Tibial artery (tissue), 4 donors: ENCODE measurements around the gene MARVELD1.

Experiments
- DNase-seq, 2 donors: peaks; one replicate each; pipeline ENCODE4 v3.0.0-alpha.2; 2019
- H3K27ac ChIP-seq, 2 donors: fragments of 200-600 bp; sonication (generic) in 1 of 2; 1 replicate in 1 of 2; 2 replicates in 1 of 2; pipeline ENCODE4 v1.5.1; 2018 to 2019; ENCODE audit warnings: mild to moderate bottlenecking in 1 of 2
- H3K27me3 ChIP-seq, 2 donors: fragments of 200-600 bp; sonication (generic) in 1 of 2; one replicate each; pipeline versions ENCODE4 v1.5.1 to v1.6.0; 2016 to 2019
- H3K36me3 ChIP-seq, 3 donors: fragments of 200-600 bp; sonication (generic) in 2 of 3; one replicate each; pipeline ENCODE4 v1.5.1; 2016 to 2019; ENCODE audit warnings: mild to moderate bottlenecking in 2 of 3
- H3K4me1 ChIP-seq, 4 donors: fragments of 200-600 bp; sonication (generic) in 2 of 4; 1 replicate in 3 of 4; 2 replicates in 1 of 4; pipeline ENCODE4 v1.5.1; 2016 to 2019
- H3K4me3 ChIP-seq, 2 donors: fragments of 200-600 bp; sonication (generic) in 1 of 2; 1 replicate in 1 of 2; 2 replicates in 1 of 2; pipeline ENCODE4 v1.5.1; 2018 to 2019; ENCODE audit warnings: mild to moderate bottlenecking in 2 of 2
- H3K9me3 ChIP-seq, 3 donors: fragments of 200-600 bp; sonication (generic) in 1 of 3; one replicate each; pipeline ENCODE4 v1.5.1; 2016 to 2019
- intact Hi-C: fragments of 100-400 bp; cut with DNase I; formaldehyde crosslinking; loops from one replicate; pipeline ENCODE4 v1.15.0; 2023; ENCODE audit warnings: low total_unique reads
- TF ChIP-seq, protein P1 (sequence below), 2 experiments: fragments of 200-600 bp in 1 of 2; fragments of 450-650 bp in 1 of 2; IDR thresholded peaks; one replicate each; pipeline ENCODE4 v1.5.1; 2017 to 2019; ENCODE audit warnings: antibody characterized with exemption in 2 of 2, mild to moderate bottlenecking in 1 of 2, moderate library complexity in 1 of 2

Gene MARVELD1

GRCh38 chr10:97736403-97736901, 22.9 kb downstream of the MARVELD1 start:
- H3K27ac ChIP-seq: peak overlapping the region; percentile 92 to 94
- peaks cover 0 to 33% (median 23%) of the 10 kb centered on the region in 4 donors for H3K4me1 ChIP-seq
- H3K27me3 ChIP-seq: no peaks in the 10 kb centered on the region
- intact Hi-C loops: no loop called here
- peaks cover 8 to 23% (median 11%) of the 10 kb centered on the region in 3 donors for H3K36me3 ChIP-seq
- no peaks in the 10 kb centered on the region for H3K9me3 ChIP-seq
- TF ChIP-seq, protein P1, sequence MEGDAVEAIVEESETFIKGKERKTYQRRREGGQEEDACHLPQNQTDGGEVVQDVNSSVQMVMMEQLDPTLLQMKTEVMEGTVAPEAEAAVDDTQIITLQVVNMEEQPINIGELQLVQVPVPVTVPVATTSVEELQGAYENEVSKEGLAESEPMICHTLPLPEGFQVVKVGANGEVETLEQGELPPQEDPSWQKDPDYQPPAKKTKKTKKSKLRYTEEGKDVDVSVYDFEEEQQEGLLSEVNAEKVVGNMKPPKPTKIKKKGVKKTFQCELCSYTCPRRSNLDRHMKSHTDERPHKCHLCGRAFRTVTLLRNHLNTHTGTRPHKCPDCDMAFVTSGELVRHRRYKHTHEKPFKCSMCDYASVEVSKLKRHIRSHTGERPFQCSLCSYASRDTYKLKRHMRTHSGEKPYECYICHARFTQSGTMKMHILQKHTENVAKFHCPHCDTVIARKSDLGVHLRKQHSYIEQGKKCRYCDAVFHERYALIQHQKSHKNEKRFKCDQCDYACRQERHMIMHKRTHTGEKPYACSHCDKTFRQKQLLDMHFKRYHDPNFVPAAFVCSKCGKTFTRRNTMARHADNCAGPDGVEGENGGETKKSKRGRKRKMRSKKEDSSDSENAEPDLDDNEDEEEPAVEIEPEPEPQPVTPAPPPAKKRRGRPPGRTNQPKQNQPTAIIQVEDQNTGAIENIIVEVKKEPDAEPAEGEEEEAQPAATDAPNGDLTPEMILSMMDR (IDR thresholded peaks at IDR 0.05): no peak
- DNase-seq: no peak
- H3K4me3 ChIP-seq: peak overlapping the region; percentile 86 to 93

DNA sequence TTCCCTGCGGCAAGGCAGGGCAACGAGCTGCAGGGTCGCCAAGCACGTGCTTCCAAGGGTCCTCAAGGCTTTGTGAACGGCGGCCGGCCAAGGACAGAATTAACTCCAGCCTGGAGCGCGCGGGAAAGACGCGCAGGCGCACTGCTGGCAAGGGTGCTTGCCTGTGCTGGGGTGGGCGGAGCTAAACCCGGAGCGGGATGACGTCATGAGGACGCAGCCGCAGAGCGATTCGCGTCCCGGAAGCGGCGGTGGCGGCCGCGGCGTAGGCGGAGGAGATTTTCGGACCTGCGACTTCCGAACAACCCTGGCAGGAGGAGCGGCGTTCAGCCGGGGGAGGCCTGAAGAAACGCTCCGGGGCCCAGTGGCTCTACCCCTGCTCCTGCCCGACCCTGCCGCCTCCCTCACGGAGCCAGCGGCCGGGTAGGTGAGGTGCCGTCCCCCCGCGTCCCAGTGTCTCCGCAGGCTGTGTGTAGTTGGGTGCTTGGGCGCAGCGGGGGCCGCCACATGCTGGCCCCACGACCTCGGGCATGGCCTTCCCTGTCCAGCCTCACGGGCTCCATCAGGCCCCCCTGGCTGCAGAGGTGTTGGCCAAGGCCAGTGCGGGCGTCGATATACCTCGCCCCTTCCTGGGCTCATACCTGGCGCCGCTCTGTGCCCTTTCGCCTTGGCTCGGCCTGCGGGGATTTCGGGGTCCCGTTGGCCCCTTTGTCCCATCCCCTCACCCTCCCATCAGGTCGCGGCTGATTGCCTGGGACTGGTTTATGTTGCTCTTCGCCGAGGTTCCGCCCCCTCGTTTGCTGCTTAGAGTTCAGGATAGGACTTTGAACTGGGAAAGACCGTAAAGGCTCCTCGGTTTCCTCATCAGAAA, 23.6 kb downstream of the MARVELD1 start, which contains the start of gene ZFYVE27:
Gene ZFYVE27 (plus strand): TSS at position 227 of the 868 bp plus-strand sequence. CDS start 1,350 bp downstream, outside the sequence.
- Histone ChIP-seq H3K4me3 (peak within 1 kb of the TSS; percentile 86 to 93), H3K9me3 (no peaks in the 10 kb centered on the region), H3K27me3 (no peaks in the 10 kb centered on the region), H3K27ac (peak within 1 kb of the TSS; percentile 92 to 94), H3K4me1 (peaks cover 0 to 30% (median 21%) of the 10 kb centered on the region in 4 donors), H3K36me3 (peaks cover 9 to 23% (median 13%) of the 10 kb centered on the region in 3 donors)
- peak; percentile 92 to 97 for DNase-seq
- TF ChIP-seq, protein P1 (IDR thresholded peaks at IDR 0.05): no peak
- intact Hi-C loops: no loop called here

GRCh38 chr10:97737770-97738265, 24.3 kb downstream of the MARVELD1 start:
- intact Hi-C loops: no loop called here
- H3K27ac ChIP-seq: peak overlapping the region; percentile 92 to 94
- H3K36me3 ChIP-seq: peaks cover 14 to 26% (median 16%) of the 10 kb centered on the region in 3 donors
- H3K4me1 ChIP-seq: peaks cover 0 to 30% (median 21%) of the 10 kb centered on the region in 4 donors
- no peaks in the 10 kb centered on the region for H3K9me3 ChIP-seq
- no peak for DNase-seq
- peak overlapping the region; percentile 86 to 93 for H3K4me3 ChIP-seq
- TF ChIP-seq, protein P1 (IDR thresholded peaks at IDR 0.05): no peak
- no peaks in the 10 kb centered on the region for H3K27me3 ChIP-seq

- intact Hi-C loops: no loop called here
- peaks cover 0 to 30% (median 21%) of the 10 kb centered on the region in 4 donors for H3K4me1 ChIP-seq
Measured at GRCh38 chr10:97738616-97739015, 25.1 kb downstream of the MARVELD1 start.

DNA sequence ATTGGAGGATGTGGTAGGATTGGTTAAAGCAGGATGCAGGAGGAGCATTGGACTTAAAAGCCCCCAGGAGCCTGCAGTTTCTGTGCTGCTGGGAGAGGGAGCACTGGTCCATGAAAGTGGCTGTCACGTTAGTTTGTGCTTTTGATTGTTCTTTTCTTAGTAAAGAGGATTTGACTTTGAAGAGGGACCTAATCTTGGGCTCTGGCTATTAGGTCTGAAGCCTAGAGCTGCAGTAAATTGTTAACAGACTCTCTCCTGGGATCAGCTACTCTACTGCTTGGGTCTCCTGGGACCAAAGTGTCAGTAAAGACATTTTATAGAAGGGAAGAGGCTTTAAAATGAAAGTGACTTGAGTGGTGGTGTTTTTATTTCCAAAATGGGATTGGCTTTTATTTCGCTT, 27.1 kb downstream of the MARVELD1 start:
- DNase-seq: no peak
- Histone ChIP-seq H3K9me3 (no peaks in the 10 kb centered on the region), H3K4me1 (peaks cover 0 to 30% (median 21%) of the 10 kb centered on the region in 4 donors), H3K27me3 (no peaks in the 10 kb centered on the region), H3K36me3 (peaks cover 30 to 54% (median 42%) of the 10 kb centered on the region in 3 donors), H3K27ac (no peak overlapping the region), H3K4me3 (no peak overlapping the region)
- intact Hi-C loops: no loop called here
- TF ChIP-seq, protein P1 (IDR thresholded peaks at IDR 0.05): no peak

More at GRCh38 chr10:97738616-97739015, 25.1 kb downstream of the MARVELD1 start:
- H3K36me3 ChIP-seq: peaks cover 22 to 34% (median 24%) of the 10 kb centered on the region in 3 donors
- H3K27me3 ChIP-seq: no peaks in the 10 kb centered on the region
- H3K27ac ChIP-seq: no peak overlapping the region
- H3K9me3 ChIP-seq: no peaks in the 10 kb centered on the region
- DNase-seq: no peak
- TF ChIP-seq, protein P1 (IDR thresholded peaks at IDR 0.05): no peak
- no peak overlapping the region for H3K4me3 ChIP-seq
